ENCODE measurements around the gene QKI. TPM values are rescaled to one million over a fixed set of nuclear protein-coding genes. Genes with fewer than 3 reads are reported as not detected.

Gene QKI
- total RNA-seq, 4 donors from 2014 or later: 283 to 425 (median 344) TPM

GRCh38 chr6:163500105-163500504, 85.6 kb downstream of the QKI start:
- Histone ChIP-seq H3K4me3 (no peak overlapping the region), H3K4me1 (peaks cover 79% of the 10 kb centered on the region in 2 donors), H3K27ac (peak overlapping the region; percentile 62 to 76 (median 72)), H3K27me3 (no peaks in the 10 kb centered on the region), H3K36me3 (no peaks in the 10 kb centered on the region), H3K9me3 (no peaks in the 10 kb centered on the region)
- DNase-seq (no peak), ATAC-seq (peak; percentile 49 to 84)
- intact Hi-C loops (cut with DNase I; ENCODE audit: low total_unique reads): no loop called here
- in situ Hi-C loops (cut with MboI; ENCODE audit: low sequenced_read_pairs in 4 of 4): no loop called here
- TF ChIP-seq CTCF (IDR thresholded peaks at IDR 0.05 in 4 of 5, conservative IDR thresholded peaks at IDR 0.05 in 1 of 5) (no peak), POLR2A (IDR thresholded peaks at IDR 0.05) (no peak)

- Histone ChIP-seq H3K4me1 (peaks cover 70 to 75% of the 10 kb centered on the region in 2 donors), H3K36me3 (no peaks in the 10 kb centered on the region), H3K27me3 (no peaks in the 10 kb centered on the region), H3K4me3 (no peak overlapping the region), H3K27ac (peak overlapping the region; percentile 62 to 76 (median 72)), H3K9me3 (no peaks in the 10 kb centered on the region)
- DNase-seq (no peak), ATAC-seq (no peak)
- intact Hi-C loops (cut with DNase I; ENCODE audit: low total_unique reads) (no loop called here), in situ Hi-C loops (cut with MboI; ENCODE audit: low sequenced_read_pairs in 4 of 4) (no loop called here)
- TF ChIP-seq POLR2A (IDR thresholded peaks at IDR 0.05): no peak
- TF ChIP-seq CTCF (IDR thresholded peaks at IDR 0.05 in 4 of 5, conservative IDR thresholded peaks at IDR 0.05 in 1 of 5): peak in 1 of 5 experiments; percentile 40
Observed at GRCh38 chr6:163501026-163501425, 86.5 kb downstream of the QKI start.

GRCh38 chr6:163501439-163501838, 86.9 kb downstream of the QKI start:
- in situ Hi-C loops (cut with MboI; ENCODE audit: low sequenced_read_pairs in 4 of 4) (no loop called here), intact Hi-C loops (cut with DNase I; ENCODE audit: low total_unique reads) (no loop called here)
- H3K9me3 ChIP-seq: no peaks in the 10 kb centered on the region
- H3K27me3 ChIP-seq: no peaks in the 10 kb centered on the region
- H3K27ac ChIP-seq: peak overlapping the region; percentile 62 to 76 (median 72)
- H3K4me3 ChIP-seq: no peak overlapping the region
- H3K36me3 ChIP-seq: no peaks in the 10 kb centered on the region
- TF ChIP-seq POLR2A (IDR thresholded peaks at IDR 0.05) (no peak), CTCF (IDR thresholded peaks at IDR 0.05 in 4 of 5, conservative IDR thresholded peaks at IDR 0.05 in 1 of 5) (no peak)
- ATAC-seq: peak; percentile 34 to 76
- H3K4me1 ChIP-seq: peaks cover 67 to 71% of the 10 kb centered on the region in 2 donors
- DNase-seq: no peak

GRCh38 chr6:163504984-163505640, 90.6 kb downstream of the QKI start:
- Histone ChIP-seq H3K4me3 (no peak overlapping the region), H3K36me3 (peaks cover 0 to 7% of the 10 kb centered on the region in 2 donors), H3K27me3 (no peaks in the 10 kb centered on the region), H3K27ac (peak overlapping the region; percentile 29 to 76 (median 46)), H3K9me3 (peaks cover 0 to 6% (median 3%) of the 10 kb centered on the region in 3 donors), H3K4me1 (peaks cover 40 to 51% of the 10 kb centered on the region in 2 donors)
- no peak for DNase-seq
- ATAC-seq: no peak
- TF ChIP-seq POLR2A (IDR thresholded peaks at IDR 0.05): no peak
- TF ChIP-seq CTCF (IDR thresholded peaks at IDR 0.05 in 4 of 5, conservative IDR thresholded peaks at IDR 0.05 in 1 of 5): no peak
- in situ Hi-C loops (cut with MboI; ENCODE audit: low sequenced_read_pairs in 4 of 4): no loop called here
- intact Hi-C loops (cut with DNase I; ENCODE audit: low total_unique reads): no loop called here

Measured in gastrocnemius medialis (tissue), 4 donors.